A549 (cell line): ENCODE data around the gene SPSB1.

Experiments
- CBX2 ChIP-seq: fragments of 200-600 bp; sonication (generic); IDR thresholded peaks from 2 replicates; pipeline ENCODE4 v1.6.1; 2016; ENCODE audit warnings: low read depth, mild to moderate bottlenecking, borderline replicate concordance
- CTCF ChIP-seq: fragments of >200 bp; sonication (Bioruptor Twin); formaldehyde crosslinking; IDR thresholded peaks from 3 replicates; pipeline ENCODE4 v1.5.1; 2016
- EP300 ChIP-seq, 2 experiments: fragments of >200 bp; sonication (Bioruptor Twin); formaldehyde crosslinking; IDR thresholded peaks; 2 replicates in 1 of 2; 3 replicates in 1 of 2; pipeline ENCODE4 v1.6.1; 2016 to 2017
- ESRRA ChIP-seq: fragments of 150-350 bp; IDR thresholded peaks from 2 replicates; pipeline ENCODE4 v1.6.1; 2014; ENCODE audit warnings: mild to moderate bottlenecking, low read length, borderline replicate concordance
- JUNB ChIP-seq: fragments of >200 bp; sonication (Bioruptor Twin); formaldehyde crosslinking; IDR thresholded peaks from 2 replicates; pipeline ENCODE4 v1.6.1; 2016
- MYC ChIP-seq: IDR thresholded peaks from 2 replicates; pipeline ENCODE4 v1.6.1; 2012; ENCODE audit warnings: mild to moderate bottlenecking, inconsistent platforms, low read length, improper control_type of control experiment, borderline replicate concordance
- POLR2A ChIP-seq: IDR thresholded peaks from 2 replicates; pipeline ENCODE4 v1.6.1; 2012; ENCODE audit warnings: mild to moderate bottlenecking, low read length
- RCOR1 ChIP-seq: fragments of 150-350 bp; IDR thresholded peaks from 2 replicates; pipeline ENCODE4 v1.6.1; 2014; ENCODE audit warnings: antibody characterized with exemption, low read length, low read depth
- RFX5 ChIP-seq: fragments of 450-650 bp; IDR thresholded peaks from 2 replicates; pipeline ENCODE4 v1.7.1; 2014; ENCODE audit warnings: antibody characterized with exemption, mild to moderate bottlenecking, moderate library complexity
- TF ChIP-seq, protein P1 (sequence below): fragments of 200-600 bp; sonication (generic); IDR thresholded peaks from 2 replicates; pipeline ENCODE4 v1.6.1; 2016; ENCODE audit warnings: antibody characterized with exemption, mild to moderate bottlenecking, moderate library complexity

- TF ChIP-seq CTCF (no peak), CBX2 (no peak), MYC (no peak), POLR2A (no peak), RCOR1 (no peak), RFX5 (no peak), JUNB (no peak), EP300 (IDR thresholded peaks at IDR 0.05) (no peak), ESRRA (no peak)
- TF ChIP-seq, protein P1, sequence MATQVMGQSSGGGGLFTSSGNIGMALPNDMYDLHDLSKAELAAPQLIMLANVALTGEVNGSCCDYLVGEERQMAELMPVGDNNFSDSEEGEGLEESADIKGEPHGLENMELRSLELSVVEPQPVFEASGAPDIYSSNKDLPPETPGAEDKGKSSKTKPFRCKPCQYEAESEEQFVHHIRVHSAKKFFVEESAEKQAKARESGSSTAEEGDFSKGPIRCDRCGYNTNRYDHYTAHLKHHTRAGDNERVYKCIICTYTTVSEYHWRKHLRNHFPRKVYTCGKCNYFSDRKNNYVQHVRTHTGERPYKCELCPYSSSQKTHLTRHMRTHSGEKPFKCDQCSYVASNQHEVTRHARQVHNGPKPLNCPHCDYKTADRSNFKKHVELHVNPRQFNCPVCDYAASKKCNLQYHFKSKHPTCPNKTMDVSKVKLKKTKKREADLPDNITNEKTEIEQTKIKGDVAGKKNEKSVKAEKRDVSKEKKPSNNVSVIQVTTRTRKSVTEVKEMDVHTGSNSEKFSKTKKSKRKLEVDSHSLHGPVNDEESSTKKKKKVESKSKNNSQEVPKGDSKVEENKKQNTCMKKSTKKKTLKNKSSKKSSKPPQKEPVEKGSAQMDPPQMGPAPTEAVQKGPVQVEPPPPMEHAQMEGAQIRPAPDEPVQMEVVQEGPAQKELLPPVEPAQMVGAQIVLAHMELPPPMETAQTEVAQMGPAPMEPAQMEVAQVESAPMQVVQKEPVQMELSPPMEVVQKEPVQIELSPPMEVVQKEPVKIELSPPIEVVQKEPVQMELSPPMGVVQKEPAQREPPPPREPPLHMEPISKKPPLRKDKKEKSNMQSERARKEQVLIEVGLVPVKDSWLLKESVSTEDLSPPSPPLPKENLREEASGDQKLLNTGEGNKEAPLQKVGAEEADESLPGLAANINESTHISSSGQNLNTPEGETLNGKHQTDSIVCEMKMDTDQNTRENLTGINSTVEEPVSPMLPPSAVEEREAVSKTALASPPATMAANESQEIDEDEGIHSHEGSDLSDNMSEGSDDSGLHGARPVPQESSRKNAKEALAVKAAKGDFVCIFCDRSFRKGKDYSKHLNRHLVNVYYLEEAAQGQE = no peak
Measured at GRCh38 chr1:9246215-9246614, 46.5 kb upstream of the SPSB1 start.
